Stomach smooth muscle (tissue), 2 donors: ENCODE measurements around the gene TMEM42.
"Not testable (repeated sequence)": the region's sequence is repeated elsewhere in the genome, so short reads cannot be mapped to it uniquely, and the experiment has no call there.

Experiments used
- H3K27ac ChIP-seq: one replicate; pipeline ENCODE4 v1.7.0; 2013; ENCODE audit warnings: mild to moderate bottlenecking, low read length, inconsistent platforms
- H3K27me3 ChIP-seq, 2 donors: one replicate each; pipeline ENCODE4 v1.7.0; 2013; ENCODE audit warnings: low read length in 2 of 2; ENCODE audit not compliant: insufficient read depth in 2 of 2, control insufficient read depth in 1 of 2
- H3K36me3 ChIP-seq, 2 donors: one replicate each; pipeline ENCODE4 v1.7.0; 2013; ENCODE audit warnings: low read length in 2 of 2; ENCODE audit not compliant: control insufficient read depth in 2 of 2, insufficient read depth in 2 of 2
- H3K4me1 ChIP-seq: one replicate; pipeline ENCODE4 v1.7.0; 2013; ENCODE audit warnings: low read length; ENCODE audit not compliant: control insufficient read depth, insufficient read depth
- H3K4me3 ChIP-seq, 2 donors: one replicate each; pipeline ENCODE4 v1.7.0; 2013; ENCODE audit warnings: low read length in 2 of 2
- H3K9ac ChIP-seq, 2 donors: one replicate each; pipeline ENCODE4 v1.7.0; 2013; ENCODE audit warnings: low read length in 2 of 2, mild to moderate bottlenecking in 1 of 2
- H3K9me3 ChIP-seq, 2 donors: one replicate each; pipeline ENCODE4 v1.7.0; 2013; ENCODE audit warnings: low read length in 2 of 2; ENCODE audit not compliant: control insufficient read depth in 2 of 2
- donor health status: healthy.
- donor health status: Pancreatic carcinoma.

TMEM42 gene

DNA sequence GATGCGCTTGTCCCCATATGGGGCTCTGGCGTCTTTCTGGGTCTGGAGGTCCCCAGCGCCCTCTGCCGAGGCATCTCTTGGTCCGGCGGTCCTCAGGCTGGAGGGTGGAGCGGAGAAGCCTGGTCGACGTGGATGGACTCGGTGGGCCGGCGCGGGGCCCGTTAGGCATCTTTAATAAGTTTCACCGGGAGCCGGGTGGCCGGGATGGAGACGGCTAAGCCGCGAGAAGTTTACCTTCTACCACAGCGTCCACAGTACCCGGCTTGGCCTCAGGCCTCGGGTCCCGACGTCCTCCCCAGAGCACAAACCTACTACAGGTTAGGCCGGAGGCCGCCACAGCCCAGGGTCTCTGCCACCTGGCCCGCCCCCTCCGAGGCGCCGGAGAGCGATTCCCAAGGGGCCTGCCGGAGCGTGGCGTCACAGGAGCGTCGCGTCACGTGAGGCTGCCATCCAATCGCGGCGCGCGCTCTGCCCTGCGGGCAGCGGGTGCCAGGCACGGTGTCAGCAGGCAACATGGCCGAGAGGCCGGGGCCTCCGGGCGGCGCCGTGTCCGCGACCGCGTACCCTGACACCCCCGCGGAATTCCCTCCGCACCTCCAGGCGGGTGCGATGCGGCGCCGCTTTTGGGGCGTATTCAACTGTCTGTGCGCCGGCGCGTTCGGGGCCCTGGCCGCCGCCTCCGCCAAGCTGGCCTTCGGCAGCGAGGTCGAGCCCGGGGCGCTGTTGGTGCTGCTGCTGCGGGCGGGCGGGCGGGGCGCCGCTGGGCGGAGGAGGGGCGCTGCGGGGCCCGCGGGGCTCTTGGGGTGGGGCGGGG, at the start of gene TMEM42:
TSS of gene TMEM42 (plus strand) at position 501 of the 814 bp plus-strand sequence. CDS start at position 514, 13 bp downstream.
- no peaks in the 10 kb centered on the region for H3K27me3 ChIP-seq
- H3K9ac ChIP-seq, result peak within 1 kb of the TSS; percentile 87 to 91
- H3K4me3 ChIP-seq, result peak within 1 kb of the TSS; percentile 84 to 86
- peak within 1 kb of the TSS; percentile 86 for H3K27ac ChIP-seq
- H3K4me1 ChIP-seq, result peaks cover 21% of the 10 kb centered on the region
- peaks cover 0 to 4% of the 10 kb centered on the region in 2 donors for H3K36me3 ChIP-seq
- H3K9me3 ChIP-seq, result no peaks in the 10 kb centered on the region

DNA sequence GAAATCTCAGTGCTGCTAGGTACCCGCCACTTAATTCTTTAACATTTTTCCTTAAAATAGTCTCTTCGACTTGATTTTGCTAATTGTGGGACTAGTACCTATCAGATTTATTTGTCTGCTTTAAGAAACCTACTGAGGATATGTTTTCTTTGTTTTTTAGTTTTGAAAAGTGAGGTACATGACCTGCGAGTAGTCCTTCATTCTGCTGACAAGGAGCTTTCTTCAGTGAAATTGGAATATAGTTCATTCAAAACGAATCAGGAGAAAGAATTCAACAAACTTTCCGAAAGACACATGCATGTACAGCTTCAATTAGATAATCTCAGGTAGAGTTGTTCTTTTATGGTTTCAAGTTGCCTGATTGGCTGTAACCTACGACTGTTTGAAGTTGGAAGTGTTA, 47.0 kb upstream of the TMEM42 start:
- Histone ChIP-seq H3K4me1 (no peaks in the 10 kb centered on the region), H3K36me3 (no peaks in the 10 kb centered on the region), H3K27me3 (no peaks in the 10 kb centered on the region), H3K9me3 (no peaks in the 10 kb centered on the region), H3K27ac (no peak overlapping the region), H3K4me3 (no peak overlapping the region), H3K9ac (no peak overlapping the region)

DNA sequence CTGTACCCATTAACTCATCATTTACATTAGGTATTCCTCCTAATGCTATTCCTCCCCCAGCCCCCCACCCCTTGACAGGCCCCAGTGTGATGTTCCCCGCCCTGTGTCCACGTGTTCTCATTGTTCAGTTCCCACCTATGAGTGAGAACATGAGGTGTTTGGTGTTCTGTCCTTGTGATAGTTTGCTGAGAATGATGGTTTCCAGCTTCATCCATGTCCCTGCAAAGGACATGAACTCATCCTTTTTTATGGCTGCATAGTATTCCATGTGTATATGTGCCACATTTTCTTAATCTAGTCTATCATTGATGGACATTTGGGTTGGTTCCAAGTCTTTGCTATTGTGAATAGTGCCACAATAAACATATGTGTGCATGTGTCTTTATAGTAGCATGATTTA, 45.4 kb upstream of the TMEM42 start:
- H3K27me3 ChIP-seq, H3K9ac ChIP-seq, H3K27ac ChIP-seq, H3K36me3 ChIP-seq, H3K4me3 ChIP-seq, H3K4me1 ChIP-seq, H3K9me3 ChIP-seq: not testable (repeated sequence)

DNA sequence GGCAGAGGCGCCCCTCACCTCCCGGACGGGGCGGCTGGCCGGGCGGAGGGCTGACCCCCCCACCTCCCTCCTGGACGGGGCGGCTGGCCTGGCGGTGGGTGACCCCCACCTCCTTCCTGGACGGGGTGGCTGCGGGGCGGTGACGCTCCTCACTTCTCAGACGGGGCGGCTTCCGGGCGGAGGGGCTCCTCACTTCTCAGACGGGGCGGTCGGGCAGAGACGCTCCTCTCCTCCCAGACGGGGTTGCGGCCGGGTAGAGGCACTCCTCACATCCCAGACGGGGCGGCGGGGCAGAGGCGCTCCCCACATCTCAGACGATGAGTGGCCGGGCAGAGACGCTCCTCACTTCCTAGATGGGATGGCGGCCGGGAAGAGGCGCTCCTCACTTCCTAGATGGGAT, 40.5 kb upstream of the TMEM42 start:
- H3K4me1 ChIP-seq, H3K36me3 ChIP-seq, H3K4me3 ChIP-seq, H3K27ac ChIP-seq, H3K9ac ChIP-seq, H3K9me3 ChIP-seq, H3K27me3 ChIP-seq: not testable (repeated sequence)

DNA sequence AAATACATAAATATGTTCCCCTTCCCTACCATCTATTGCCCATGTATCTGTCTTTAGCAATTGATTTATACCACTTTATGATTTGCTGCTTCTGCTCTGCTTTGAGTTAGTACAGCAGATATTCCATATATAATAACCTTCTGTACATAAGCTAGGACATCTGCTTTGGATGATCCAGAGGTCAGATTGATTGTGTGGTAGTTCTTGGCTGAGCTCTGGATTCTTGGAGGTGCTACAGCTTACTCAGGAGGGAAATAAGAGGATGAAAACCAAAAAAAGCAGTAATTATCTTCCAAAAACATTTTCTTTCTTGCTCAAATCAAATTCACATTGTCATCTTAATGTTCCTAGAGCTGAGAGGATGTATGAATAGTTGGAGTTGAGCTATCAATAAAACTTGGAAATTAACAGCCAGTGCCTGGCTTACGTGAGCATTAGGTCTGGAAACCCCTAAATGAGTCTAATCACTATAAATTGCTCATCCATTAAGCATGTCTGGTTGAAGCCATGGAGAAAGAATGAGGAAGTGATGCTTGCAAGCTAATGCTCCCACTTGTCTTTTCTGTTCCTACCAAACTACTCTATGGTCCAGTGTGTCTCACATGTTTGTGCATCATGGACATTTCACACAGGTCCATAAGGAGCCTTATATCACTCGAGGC, 36.3 kb upstream of the TMEM42 start:
- H3K27me3 ChIP-seq, result no peaks in the 10 kb centered on the region
- H3K4me3 ChIP-seq, result no peak overlapping the region
- H3K4me1 ChIP-seq, result no peaks in the 10 kb centered on the region
- no peaks in the 10 kb centered on the region for H3K36me3 ChIP-seq
- H3K27ac ChIP-seq, result no peak overlapping the region
- no peak overlapping the region for H3K9ac ChIP-seq
- no peaks in the 10 kb centered on the region for H3K9me3 ChIP-seq

DNA sequence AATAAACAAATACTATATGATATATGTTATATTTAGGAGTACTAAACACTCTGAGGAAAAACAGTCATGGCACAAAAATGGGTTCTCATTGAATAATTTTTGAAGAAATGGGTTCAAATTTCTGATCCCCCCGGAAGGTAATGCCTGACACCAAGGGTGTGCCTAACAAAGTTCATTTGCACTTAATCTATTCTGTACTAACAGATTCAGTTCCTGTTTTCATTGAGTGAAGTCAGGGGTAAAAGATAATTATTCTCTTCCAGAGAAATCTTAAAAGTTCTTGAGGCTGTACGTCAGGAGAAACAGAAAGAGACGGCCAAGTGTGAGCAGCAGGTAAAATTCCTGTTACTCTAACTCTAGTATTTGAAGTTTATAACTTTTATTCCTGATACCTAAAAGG, 34.5 kb upstream of the TMEM42 start:
- no peaks in the 10 kb centered on the region for H3K9me3 ChIP-seq
- H3K27ac ChIP-seq, result no peak overlapping the region
- H3K4me3 ChIP-seq, result no peak overlapping the region
- H3K9ac ChIP-seq, result no peak overlapping the region
- no peaks in the 10 kb centered on the region for H3K4me1 ChIP-seq
- no peaks in the 10 kb centered on the region for H3K36me3 ChIP-seq
- H3K27me3 ChIP-seq, result no peaks in the 10 kb centered on the region

DNA sequence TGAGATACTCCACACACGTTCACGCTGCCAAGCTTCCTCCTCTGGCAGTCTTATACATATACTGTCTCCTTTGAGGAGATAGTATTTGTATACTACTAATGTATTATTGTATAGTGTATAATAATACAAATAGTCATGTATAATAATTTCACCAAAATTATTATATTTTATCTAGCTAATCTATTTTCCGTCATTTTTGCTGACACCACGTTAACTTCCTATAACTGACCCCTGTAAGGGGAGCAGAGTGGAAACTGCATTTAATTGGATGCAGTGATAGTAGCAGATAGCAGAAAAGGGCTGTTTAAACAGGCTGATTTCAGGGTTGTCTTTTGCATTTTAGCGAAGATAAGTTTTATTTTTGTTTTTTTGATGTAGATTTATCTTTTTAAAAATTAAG, 30.5 kb upstream of the TMEM42 start:
- H3K4me3 ChIP-seq, result no peak overlapping the region
- H3K27me3 ChIP-seq, result no peaks in the 10 kb centered on the region
- no peak overlapping the region for H3K9ac ChIP-seq
- no peaks in the 10 kb centered on the region for H3K4me1 ChIP-seq
- H3K9me3 ChIP-seq, result no peaks in the 10 kb centered on the region
- no peaks in the 10 kb centered on the region for H3K36me3 ChIP-seq
- H3K27ac ChIP-seq, result no peak overlapping the region

DNA sequence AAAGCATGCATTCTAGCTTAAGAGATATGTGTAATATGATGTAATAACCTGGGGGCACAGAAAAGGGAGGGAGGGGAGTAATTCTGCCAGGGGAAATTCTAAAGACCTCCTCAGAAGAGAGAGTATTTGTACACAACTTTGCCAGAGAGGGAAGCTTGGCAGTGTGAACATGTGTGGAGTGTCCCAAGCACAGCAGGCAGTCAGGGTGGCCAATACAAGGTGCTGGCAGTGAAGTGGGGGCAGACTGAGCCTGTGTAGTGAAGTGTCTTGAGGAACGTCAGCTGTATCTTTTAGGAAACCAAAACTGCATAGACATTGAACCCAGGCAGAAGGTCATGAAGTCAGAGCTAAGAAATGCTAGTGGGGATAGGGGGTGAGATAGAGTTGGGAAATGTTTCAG, 29.7 kb upstream of the TMEM42 start:
- no peak overlapping the region for H3K27ac ChIP-seq
- no peaks in the 10 kb centered on the region for H3K4me1 ChIP-seq
- no peaks in the 10 kb centered on the region for H3K36me3 ChIP-seq
- H3K4me3 ChIP-seq, result no peak overlapping the region
- no peak overlapping the region for H3K9ac ChIP-seq
- no peaks in the 10 kb centered on the region for H3K9me3 ChIP-seq
- H3K27me3 ChIP-seq, result no peaks in the 10 kb centered on the region

DNA sequence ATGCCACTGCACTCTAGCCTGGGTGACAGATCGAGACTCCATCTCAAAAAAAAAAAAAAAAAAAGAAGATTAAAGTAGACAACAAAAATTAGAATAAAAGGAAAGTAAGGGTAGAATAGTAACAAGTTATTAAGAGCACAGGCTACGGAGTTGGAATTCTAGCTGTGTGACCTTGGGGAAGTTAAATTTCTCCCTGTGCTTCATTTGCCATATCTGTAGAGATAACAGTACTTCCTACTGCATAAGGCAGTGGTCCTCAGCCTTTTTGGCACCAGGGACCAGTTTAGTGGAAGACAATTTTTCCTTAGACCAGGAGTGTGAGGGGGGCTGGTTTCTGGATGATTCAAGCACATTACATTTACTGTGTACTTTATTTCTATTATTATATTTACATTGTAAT, 28.7 kb upstream of the TMEM42 start:
- no peak overlapping the region for H3K9ac ChIP-seq
- H3K27ac ChIP-seq, result no peak overlapping the region
- H3K4me3 ChIP-seq, result no peak overlapping the region

DNA sequence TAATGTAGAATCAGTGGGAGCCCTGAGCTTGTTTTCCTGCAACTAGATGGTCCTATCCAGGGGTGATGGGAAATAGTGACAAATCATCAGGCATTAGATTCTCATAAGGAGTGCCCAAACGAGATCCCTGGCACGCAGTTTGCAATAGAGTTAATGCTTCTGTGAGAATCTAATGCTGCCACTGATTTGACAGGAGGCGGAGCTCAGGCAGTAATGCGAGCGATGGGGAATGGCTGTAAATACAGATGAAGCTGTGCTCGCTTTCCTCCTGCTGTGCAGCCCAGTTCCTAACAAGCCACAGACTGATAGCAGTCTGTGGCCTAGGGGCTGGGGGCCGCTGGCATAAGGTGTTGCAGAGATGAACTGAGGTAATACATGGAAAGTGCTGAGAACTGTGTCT, 28.3 kb upstream of the TMEM42 start:
- Histone ChIP-seq H3K36me3 (no peaks in the 10 kb centered on the region), H3K9ac (no peak overlapping the region), H3K4me3 (no peak overlapping the region), H3K27ac (no peak overlapping the region), H3K4me1 (no peaks in the 10 kb centered on the region), H3K9me3 (no peaks in the 10 kb centered on the region), H3K27me3 (no peaks in the 10 kb centered on the region)

More for the DNA sequence above, 28.7 kb upstream of the TMEM42 start:
- Histone ChIP-seq H3K27me3 (no peaks in the 10 kb centered on the region), H3K4me1 (no peaks in the 10 kb centered on the region), H3K9me3 (no peaks in the 10 kb centered on the region), H3K36me3 (no peaks in the 10 kb centered on the region)

DNA sequence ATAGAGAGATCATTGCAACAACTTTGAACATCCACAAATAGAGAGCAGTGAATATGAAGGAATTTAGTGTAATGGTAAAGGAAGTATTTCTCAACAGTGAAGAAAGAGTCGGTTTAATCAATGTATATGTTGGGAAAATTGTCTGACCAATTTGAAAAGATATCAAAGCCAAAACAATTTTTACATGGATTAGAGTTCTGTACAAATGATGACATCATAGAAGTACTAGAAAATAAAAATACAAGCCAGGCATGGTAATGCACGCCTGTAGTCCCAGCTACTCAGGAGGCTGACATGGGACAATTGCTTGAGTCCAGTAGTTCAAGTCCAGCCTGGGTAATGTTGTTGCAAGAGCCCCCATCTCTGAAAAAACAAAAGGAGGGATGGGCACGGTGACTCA, 26.0 kb upstream of the TMEM42 start:
- H3K27ac ChIP-seq, result no peak overlapping the region
- no peaks in the 10 kb centered on the region for H3K4me1 ChIP-seq
- no peak overlapping the region for H3K9ac ChIP-seq
- no peaks in the 10 kb centered on the region for H3K9me3 ChIP-seq
- no peaks in the 10 kb centered on the region for H3K36me3 ChIP-seq
- no peak overlapping the region for H3K4me3 ChIP-seq
- no peaks in the 10 kb centered on the region for H3K27me3 ChIP-seq
